Stimulated activated CD8-positive, alpha-beta memory T cell treated with anti-CD3 and anti-CD28 coated beads, Interleukin-15, amount 100 ng/mL, for 24 hours (primary cell): ENCODE results near the gene HOXA9.

Experiments
- DNase-seq: peaks from one replicate; pipeline ENCODE4 v3.0.0-alpha.2; 2020; ENCODE audit warnings: low read depth

HOXA9 gene

GRCh38 chr7:27188386-27189294 lies 23.3 kb upstream of the HOXA9 start:
- no peak for DNase-seq

GRCh38 chr7:27187475-27188385 lies 22.4 kb upstream of the HOXA9 start:
- no peak for DNase-seq

GRCh38 chr7:27186668-27187474 lies 21.5 kb upstream of the HOXA9 start:
- DNase-seq: no peak

- no peak for DNase-seq
These were observed 20.7 kb upstream of the HOXA9 start for GRCh38 chr7:27185854-27186667.

- no peak for DNase-seq
These were observed 19.9 kb upstream of the HOXA9 start, which contains the start of gene HOXA11 for GRCh38 chr7:27185013-27185853. Gene HOXA11 (minus strand): TSS chr7:27185232. CDS start chr7:27185144, 88 bp downstream.

GRCh38 chr7:27184337-27185012 lies 19.1 kb upstream of the HOXA9 start:
- no peak for DNase-seq

GRCh38 chr7:27183682-27184336 lies 18.5 kb upstream of the HOXA9 start:
- DNase-seq: no peak

GRCh38 chr7:27182861-27183681 lies 17.7 kb upstream of the HOXA9 start:
- no peak for DNase-seq

- no peak for DNase-seq
These were observed 17.0 kb upstream of the HOXA9 start for GRCh38 chr7:27182285-27182841.

- DNase-seq: no peak
These were observed 16.5 kb upstream of the HOXA9 start for GRCh38 chr7:27181795-27182275.

- DNase-seq: no peak
These were observed 15.4 kb upstream of the HOXA9 start for GRCh38 chr7:27180431-27181420.

GRCh38 chr7:27179503-27180430 lies 14.4 kb upstream of the HOXA9 start:
- DNase-seq: peak; percentile 56

- DNase-seq: no peak
These were observed 13.7 kb upstream of the HOXA9 start for GRCh38 chr7:27179030-27179429.

GRCh38 chr7:27178366-27178765 lies 13.0 kb upstream of the HOXA9 start:
- DNase-seq: no peak

- DNase-seq: no peak
These were observed 12.5 kb upstream of the HOXA9 start for GRCh38 chr7:27177795-27178320.
